ENCODE measurements around the gene DDIT3.

The DDIT3 gene

DNA sequence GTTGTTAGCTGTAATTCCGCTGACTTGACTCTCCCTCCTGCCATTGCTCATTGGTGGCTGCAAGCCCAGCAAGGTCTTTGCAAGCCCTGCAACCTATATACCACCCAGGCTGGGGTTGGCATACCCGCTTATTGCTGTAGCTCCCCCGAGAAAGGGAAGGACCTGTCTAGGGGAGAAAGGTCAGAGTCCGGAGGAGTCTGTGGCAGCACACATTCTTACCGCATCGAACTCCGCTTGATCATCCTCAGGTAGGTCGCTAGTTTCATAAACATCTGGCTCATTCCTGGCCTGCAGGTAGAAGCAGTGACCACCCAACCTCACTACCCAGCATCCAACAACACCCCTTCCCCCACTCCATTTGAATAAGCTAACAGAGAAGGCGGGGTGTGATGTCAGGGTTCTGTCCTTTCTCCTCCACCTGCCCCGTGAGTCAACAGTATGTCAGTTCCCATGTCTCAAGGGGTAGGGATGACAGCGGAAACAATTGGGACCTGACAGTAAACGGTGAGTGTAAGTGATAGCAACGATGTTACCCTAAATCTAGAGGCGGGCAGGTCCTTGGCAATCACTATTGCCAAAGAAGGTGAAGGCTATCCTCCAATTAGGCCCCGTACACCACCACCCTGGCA is 25.6 kb upstream of the DDIT3 start:
- H3K27ac ChIP-seq (ENCODE audit: low read depth, low read length): peak overlapping the region; percentile 97
- peak overlapping the region; percentile 93 for H3K9ac ChIP-seq (ENCODE audit: low read length)
- H3K36me3 ChIP-seq (ENCODE audit: insufficient read depth, low read length): peaks cover 10% of the 10 kb centered on the region
- no peaks in the 10 kb centered on the region for H3K9me3 ChIP-seq (ENCODE audit: low read length)
- H3K4me3 ChIP-seq (ENCODE audit: low read depth in 1 of 2, low read length in 2 of 2): peak overlapping the region; percentile 60 to 97
- peaks cover 6 to 20% of the 10 kb centered on the region in 2 donors for H3K27me3 ChIP-seq (ENCODE audit: control insufficient read depth in 1 of 2, insufficient read depth in 2 of 2, low read length in 2 of 2)
- peaks cover 32% of the 10 kb centered on the region for H3K4me1 ChIP-seq (ENCODE audit: insufficient read depth, low read length)

DNA sequence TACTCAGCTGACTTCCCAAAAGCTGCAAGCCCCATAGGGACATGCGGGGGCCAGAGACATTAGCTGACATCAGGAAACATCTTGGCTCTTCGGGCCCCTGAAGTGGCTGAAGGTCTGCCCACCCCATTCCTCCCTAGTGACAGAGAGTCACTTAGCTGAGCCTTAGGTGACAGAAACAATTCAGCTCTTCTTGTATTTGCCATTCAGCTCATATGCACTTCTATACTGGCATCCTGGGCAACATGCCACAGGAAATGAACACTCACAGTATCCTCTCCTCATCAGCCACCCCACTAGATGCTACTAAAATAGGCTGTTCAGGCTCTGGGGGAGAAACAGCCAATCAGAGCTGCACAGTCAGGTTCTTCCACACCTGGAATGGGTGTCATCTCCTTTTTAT is 23.3 kb upstream of the DDIT3 start:
- H3K9ac ChIP-seq (ENCODE audit: low read length): no peak overlapping the region
- peaks cover 20% of the 10 kb centered on the region for H3K36me3 ChIP-seq (ENCODE audit: insufficient read depth, low read length)
- H3K4me3 ChIP-seq (ENCODE audit: low read depth in 1 of 2, low read length in 2 of 2): no peak overlapping the region
- H3K9me3 ChIP-seq (ENCODE audit: low read length): no peaks in the 10 kb centered on the region
- H3K27me3 ChIP-seq (ENCODE audit: control insufficient read depth in 1 of 2, insufficient read depth in 2 of 2, low read length in 2 of 2): peaks cover 0 to under 1% of the 10 kb centered on the region in 2 donors
- peaks cover 25% of the 10 kb centered on the region for H3K4me1 ChIP-seq (ENCODE audit: insufficient read depth, low read length)
- H3K27ac ChIP-seq (ENCODE audit: low read depth, low read length): no peak overlapping the region

- H3K27me3 ChIP-seq (ENCODE audit: control insufficient read depth in 1 of 2, insufficient read depth in 2 of 2, low read length in 2 of 2): no peaks in the 10 kb centered on the region
- no peak overlapping the region for H3K27ac ChIP-seq (ENCODE audit: low read depth, low read length)
- no peaks in the 10 kb centered on the region for H3K9me3 ChIP-seq (ENCODE audit: low read length)
- H3K9ac ChIP-seq (ENCODE audit: low read length): no peak overlapping the region
- peaks cover 29% of the 10 kb centered on the region for H3K36me3 ChIP-seq (ENCODE audit: insufficient read depth, low read length)
- no peak overlapping the region for H3K4me3 ChIP-seq (ENCODE audit: low read depth in 1 of 2, low read length in 2 of 2)
- peaks cover 18% of the 10 kb centered on the region for H3K4me1 ChIP-seq (ENCODE audit: insufficient read depth, low read length)
Measured at GRCh38 chr12:57541717-57542116, 21.4 kb upstream of the DDIT3 start.

DNA sequence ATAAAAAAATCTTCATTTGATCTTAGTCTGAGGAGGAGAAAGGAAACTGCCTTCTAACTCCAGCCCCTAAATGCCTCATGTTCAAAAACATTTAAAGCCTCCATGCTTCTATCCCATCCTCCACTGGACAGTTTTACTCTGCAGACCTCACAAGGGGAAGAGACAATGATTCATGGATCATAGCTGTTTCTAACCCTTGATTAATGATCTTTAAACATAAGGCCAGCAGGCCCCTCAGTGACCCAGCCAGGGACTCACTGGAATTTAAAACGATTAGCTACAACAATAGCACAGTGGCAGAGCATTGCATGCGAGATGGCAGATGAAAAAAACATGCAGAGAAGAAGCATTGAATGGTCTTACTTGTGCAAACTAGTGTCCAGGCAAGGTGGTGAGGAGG is 20.7 kb upstream of the DDIT3 start:
- H3K9me3 ChIP-seq (ENCODE audit: low read length): no peaks in the 10 kb centered on the region
- H3K4me1 ChIP-seq (ENCODE audit: insufficient read depth, low read length): peaks cover 14% of the 10 kb centered on the region
- H3K9ac ChIP-seq (ENCODE audit: low read length): no peak overlapping the region
- no peak overlapping the region for H3K27ac ChIP-seq (ENCODE audit: low read depth, low read length)
- no peaks in the 10 kb centered on the region for H3K27me3 ChIP-seq (ENCODE audit: control insufficient read depth in 1 of 2, insufficient read depth in 2 of 2, low read length in 2 of 2)
- H3K36me3 ChIP-seq (ENCODE audit: insufficient read depth, low read length): peaks cover 29% of the 10 kb centered on the region
- no peak overlapping the region for H3K4me3 ChIP-seq (ENCODE audit: low read depth in 1 of 2, low read length in 2 of 2)

GRCh38 chr12:57539134-57539768 is 18.9 kb upstream of the DDIT3 start:
- Histone ChIP-seq H3K9ac (ENCODE audit: low read length) (no peak overlapping the region), H3K4me1 (ENCODE audit: insufficient read depth, low read length) (peaks cover 4% of the 10 kb centered on the region), H3K27ac (ENCODE audit: low read depth, low read length) (no peak overlapping the region), H3K9me3 (ENCODE audit: low read length) (no peaks in the 10 kb centered on the region), H3K36me3 (ENCODE audit: insufficient read depth, low read length) (peaks cover 42% of the 10 kb centered on the region), H3K27me3 (ENCODE audit: control insufficient read depth in 1 of 2, insufficient read depth in 2 of 2, low read length in 2 of 2) (no peaks in the 10 kb centered on the region), H3K4me3 (ENCODE audit: low read depth in 1 of 2, low read length in 2 of 2) (no peak overlapping the region)

- H3K9me3 ChIP-seq (ENCODE audit: low read length): no peaks in the 10 kb centered on the region
- no peaks in the 10 kb centered on the region for H3K27me3 ChIP-seq (ENCODE audit: control insufficient read depth in 1 of 2, insufficient read depth in 2 of 2, low read length in 2 of 2)
- H3K27ac ChIP-seq (ENCODE audit: low read depth, low read length): no peak overlapping the region
- H3K36me3 ChIP-seq (ENCODE audit: insufficient read depth, low read length): peaks cover 63% of the 10 kb centered on the region
- H3K9ac ChIP-seq (ENCODE audit: low read length): no peak overlapping the region
- H3K4me1 ChIP-seq (ENCODE audit: insufficient read depth, low read length): no peaks in the 10 kb centered on the region
- no peak overlapping the region for H3K4me3 ChIP-seq (ENCODE audit: low read depth in 1 of 2, low read length in 2 of 2)
Measured at GRCh38 chr12:57536597-57536942, 16.3 kb upstream of the DDIT3 start.

DNA sequence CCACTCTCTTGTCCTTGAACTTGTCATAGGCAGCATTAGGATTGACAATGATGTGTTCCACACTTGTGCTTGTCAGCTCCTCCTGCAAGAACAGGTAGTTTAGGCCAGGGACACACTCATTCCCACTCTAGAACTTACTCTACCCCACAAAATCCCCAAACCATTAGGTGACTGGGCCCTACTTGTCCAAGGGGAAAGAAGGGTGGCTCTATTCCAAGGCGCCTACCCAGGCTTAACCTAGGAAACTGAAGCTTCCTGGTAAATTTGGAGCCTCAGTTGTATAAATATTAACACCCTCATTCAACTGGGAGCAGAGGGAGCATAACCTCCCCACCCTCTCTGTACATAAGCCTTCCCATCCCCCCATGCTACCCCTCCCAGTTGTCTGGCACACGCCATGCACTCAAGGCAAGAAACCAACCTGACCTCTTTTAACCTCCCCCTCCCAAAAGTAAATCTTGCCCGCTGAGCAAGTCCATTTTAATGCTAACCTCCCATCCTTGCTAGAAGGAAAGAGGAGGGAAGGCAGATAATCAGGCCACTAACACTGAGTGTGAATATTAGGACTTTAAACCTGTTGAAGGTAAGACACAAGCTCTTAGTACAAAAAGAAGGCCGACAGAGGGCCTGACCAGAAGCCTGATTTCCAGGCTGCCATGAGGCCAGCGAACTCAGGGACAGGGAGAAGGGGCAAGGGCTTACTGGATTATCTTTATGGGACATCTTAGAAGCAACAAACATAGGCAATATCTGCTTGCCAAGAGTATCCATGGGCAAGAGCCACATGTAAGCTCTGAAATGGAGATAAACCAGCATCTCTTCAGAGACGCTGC is 15.7 kb upstream of the DDIT3 start:
- Histone ChIP-seq H3K4me3 (ENCODE audit: low read depth in 1 of 2, low read length in 2 of 2) (no peak overlapping the region), H3K36me3 (ENCODE audit: insufficient read depth, low read length) (peaks cover 63% of the 10 kb centered on the region), H3K9ac (ENCODE audit: low read length) (no peak overlapping the region), H3K27ac (ENCODE audit: low read depth, low read length) (no peak overlapping the region), H3K27me3 (ENCODE audit: control insufficient read depth in 1 of 2, insufficient read depth in 2 of 2, low read length in 2 of 2) (no peaks in the 10 kb centered on the region), H3K4me1 (ENCODE audit: insufficient read depth, low read length) (no peaks in the 10 kb centered on the region), H3K9me3 (ENCODE audit: low read length) (no peaks in the 10 kb centered on the region)

DNA sequence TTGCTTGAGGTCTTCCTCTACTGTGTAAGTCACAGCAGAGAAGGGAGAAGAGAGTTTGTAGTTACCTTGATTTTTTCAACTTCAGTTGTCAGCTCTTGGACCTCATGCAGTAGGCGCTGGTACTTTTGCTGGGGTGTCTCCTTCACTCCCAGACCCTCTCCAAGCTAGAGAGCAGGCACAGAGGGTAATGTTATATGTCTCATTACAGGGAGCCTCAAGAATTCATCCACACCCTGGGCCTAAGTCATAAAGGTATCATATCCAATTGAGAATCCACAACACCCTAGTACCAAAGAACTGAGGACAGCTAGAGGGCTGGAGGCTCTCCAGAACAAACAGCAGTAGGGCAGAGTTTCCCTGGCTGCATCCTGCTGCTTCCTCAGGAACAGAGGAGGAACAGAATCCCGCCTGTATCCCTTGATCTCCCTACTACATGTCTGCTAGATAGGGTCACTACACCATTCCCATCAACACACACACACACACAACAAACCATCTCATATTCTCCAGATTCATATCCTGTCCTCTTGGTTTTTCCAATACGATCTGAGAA is 14.8 kb upstream of the DDIT3 start:
- Histone ChIP-seq H3K9me3 (ENCODE audit: low read length) (no peaks in the 10 kb centered on the region), H3K36me3 (ENCODE audit: insufficient read depth, low read length) (peaks cover 71% of the 10 kb centered on the region), H3K27ac (ENCODE audit: low read depth, low read length) (no peak overlapping the region), H3K4me3 (ENCODE audit: low read depth in 1 of 2, low read length in 2 of 2) (no peak overlapping the region), H3K27me3 (ENCODE audit: control insufficient read depth in 1 of 2, insufficient read depth in 2 of 2, low read length in 2 of 2) (no peaks in the 10 kb centered on the region), H3K9ac (ENCODE audit: low read length) (no peak overlapping the region), H3K4me1 (ENCODE audit: insufficient read depth, low read length) (no peaks in the 10 kb centered on the region)

GRCh38 chr12:57534250-57534649 is 13.9 kb upstream of the DDIT3 start:
- Histone ChIP-seq H3K9ac (ENCODE audit: low read length) (no peak overlapping the region), H3K4me3 (ENCODE audit: low read depth in 1 of 2, low read length in 2 of 2) (no peak overlapping the region), H3K4me1 (ENCODE audit: insufficient read depth, low read length) (no peaks in the 10 kb centered on the region), H3K36me3 (ENCODE audit: insufficient read depth, low read length) (peaks cover 75% of the 10 kb centered on the region), H3K27me3 (ENCODE audit: control insufficient read depth in 1 of 2, insufficient read depth in 2 of 2, low read length in 2 of 2) (no peaks in the 10 kb centered on the region), H3K9me3 (ENCODE audit: low read length) (no peaks in the 10 kb centered on the region), H3K27ac (ENCODE audit: low read depth, low read length) (no peak overlapping the region)

DNA sequence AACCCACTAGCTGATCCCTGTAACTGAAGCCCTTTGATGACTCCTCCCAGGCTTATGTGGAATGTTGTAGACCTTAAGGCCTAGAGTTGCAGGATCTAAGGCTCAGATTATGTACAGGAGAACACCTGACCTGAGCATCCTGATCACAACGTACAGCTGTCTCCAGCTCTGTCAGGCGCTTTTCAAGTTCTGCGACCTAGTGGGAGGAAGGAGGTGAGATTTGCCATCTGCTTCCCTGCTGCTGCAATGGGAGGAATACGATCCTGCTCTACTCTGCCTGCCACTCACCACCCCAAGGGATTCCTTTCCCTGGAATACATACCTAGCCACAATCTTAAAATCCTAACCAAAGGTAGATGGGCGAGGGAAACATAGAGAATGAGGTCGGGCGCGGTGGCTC is 12.8 kb upstream of the DDIT3 start:
- Histone ChIP-seq H3K27ac (ENCODE audit: low read depth, low read length) (no peak overlapping the region), H3K9me3 (ENCODE audit: low read length) (no peaks in the 10 kb centered on the region), H3K36me3 (ENCODE audit: insufficient read depth, low read length) (peaks cover 73% of the 10 kb centered on the region), H3K4me3 (ENCODE audit: low read depth in 1 of 2, low read length in 2 of 2) (no peak overlapping the region), H3K27me3 (ENCODE audit: control insufficient read depth in 1 of 2, insufficient read depth in 2 of 2, low read length in 2 of 2) (no peaks in the 10 kb centered on the region), H3K4me1 (ENCODE audit: insufficient read depth, low read length) (no peaks in the 10 kb centered on the region), H3K9ac (ENCODE audit: low read length) (no peak overlapping the region)

- H3K9me3 ChIP-seq (ENCODE audit: low read length): no peaks in the 10 kb centered on the region
- peaks cover 81% of the 10 kb centered on the region for H3K36me3 ChIP-seq (ENCODE audit: insufficient read depth, low read length)
- H3K27me3 ChIP-seq (ENCODE audit: control insufficient read depth in 1 of 2, insufficient read depth in 2 of 2, low read length in 2 of 2): no peaks in the 10 kb centered on the region
- H3K4me3 ChIP-seq (ENCODE audit: low read depth in 1 of 2, low read length in 2 of 2): no peak overlapping the region
- no peak overlapping the region for H3K27ac ChIP-seq (ENCODE audit: low read depth, low read length)
- H3K4me1 ChIP-seq (ENCODE audit: insufficient read depth, low read length): no peaks in the 10 kb centered on the region
- no peak overlapping the region for H3K9ac ChIP-seq (ENCODE audit: low read length)
Measured at GRCh38 chr12:57531836-57532235, 11.5 kb upstream of the DDIT3 start.

Data from muscle layer of colon (tissue), 2 donors.